Measurements from ENCODE around the gene POLN.
"Not testable (repeated sequence)": the region's sequence is repeated elsewhere in the genome, so short reads cannot be mapped to it uniquely, and the experiment has no call there.

Gene POLN

DNA sequence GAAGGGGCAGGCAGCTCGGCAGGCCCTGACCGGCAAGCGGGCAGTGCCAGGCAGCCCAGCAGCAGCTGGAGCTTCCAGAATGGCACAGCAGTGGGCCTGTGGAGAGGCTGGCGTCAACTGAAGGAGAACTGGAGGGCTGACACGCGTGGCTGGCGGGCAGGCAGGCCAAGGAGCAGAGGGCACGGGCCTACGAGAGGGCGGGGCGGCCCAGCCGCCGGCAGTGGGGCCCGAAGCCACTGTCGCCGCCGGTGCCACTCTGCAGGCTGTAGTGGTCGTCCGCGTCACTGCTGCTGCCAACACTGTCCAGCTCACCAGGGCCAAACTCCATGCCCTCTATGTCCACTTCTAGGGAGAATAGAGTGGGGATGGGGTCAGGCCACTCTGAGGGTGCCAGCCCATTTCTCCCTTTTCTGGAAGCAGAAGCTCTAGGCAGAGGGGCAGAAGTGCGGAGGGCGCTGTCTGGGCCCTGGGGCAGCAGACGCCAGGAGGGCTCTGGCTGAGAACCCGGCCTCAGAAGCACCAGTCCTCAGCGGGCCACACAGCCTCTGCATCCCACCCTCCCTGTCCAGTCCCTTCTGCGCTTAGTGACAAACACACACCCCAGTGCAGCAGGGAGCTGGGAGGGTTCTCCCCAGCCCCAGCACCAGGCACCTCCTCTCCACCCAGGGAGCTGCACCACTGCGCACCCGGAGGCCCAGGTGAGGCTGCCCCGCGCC, 8.6 kb upstream of the POLN start:
- DNase-seq = no peak

DNA sequence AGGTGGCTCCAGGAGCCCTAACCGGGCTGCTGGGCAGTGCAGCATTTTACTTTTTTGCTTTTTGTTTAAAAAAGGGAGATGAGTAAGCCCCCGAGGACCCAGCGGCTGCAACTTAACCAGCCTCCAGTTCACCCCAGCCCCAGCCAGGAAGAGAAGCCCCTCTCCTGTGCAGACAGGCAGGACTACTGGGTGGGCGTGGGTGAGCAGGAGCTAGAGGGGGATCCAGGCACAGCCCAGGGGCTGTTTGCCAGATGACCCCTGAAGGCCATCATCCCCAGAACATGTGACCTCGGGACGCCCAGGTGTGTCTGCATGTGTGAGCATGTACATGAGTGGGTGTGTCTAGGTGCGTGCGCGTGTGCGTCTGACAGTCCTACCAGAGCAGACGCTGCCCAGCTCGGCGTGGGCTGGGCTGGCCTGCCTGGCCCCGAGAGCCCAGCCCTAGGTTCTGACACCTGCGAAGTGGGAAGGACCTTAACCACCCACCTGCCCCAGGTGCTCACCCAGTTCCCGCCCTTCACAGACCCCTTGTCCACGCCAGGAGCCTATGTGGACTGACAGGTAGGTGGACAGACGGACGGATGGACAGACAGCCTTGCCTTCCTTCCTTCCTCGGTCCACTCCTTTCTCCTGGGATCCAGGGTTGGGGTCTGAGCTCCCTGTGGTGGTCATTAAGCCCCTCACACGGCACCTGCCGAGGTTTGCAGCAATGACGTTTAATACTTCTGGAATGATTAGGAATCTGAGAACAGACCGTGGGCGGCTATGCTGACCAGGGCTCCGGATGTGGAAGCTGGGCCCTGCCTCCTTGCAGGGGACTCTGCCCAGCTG, 7.8 kb upstream of the POLN start:
- no peak for DNase-seq

DNA sequence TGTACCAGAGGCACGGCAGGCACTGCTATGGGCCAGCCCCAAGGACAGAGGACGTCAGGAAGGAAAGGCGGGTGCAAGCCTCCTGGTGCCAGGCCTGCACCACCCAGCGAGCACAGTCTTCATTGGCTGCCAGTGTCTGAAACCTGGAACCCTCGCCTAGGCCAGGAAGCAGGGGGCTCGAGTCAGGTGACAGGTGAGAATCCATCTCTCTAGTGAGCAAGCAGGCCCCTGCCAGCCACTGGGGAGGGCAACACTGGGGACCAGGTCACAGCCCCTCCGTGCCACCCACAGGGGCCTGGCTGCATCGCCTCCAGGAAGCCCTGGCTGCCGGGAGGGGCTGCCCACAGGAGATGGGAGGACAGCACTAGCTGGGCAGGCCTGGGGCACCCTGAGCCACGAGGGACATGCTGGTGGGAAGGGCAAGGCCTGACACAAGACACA, 6.9 kb upstream of the POLN start:
- DNase-seq = no peak

DNA sequence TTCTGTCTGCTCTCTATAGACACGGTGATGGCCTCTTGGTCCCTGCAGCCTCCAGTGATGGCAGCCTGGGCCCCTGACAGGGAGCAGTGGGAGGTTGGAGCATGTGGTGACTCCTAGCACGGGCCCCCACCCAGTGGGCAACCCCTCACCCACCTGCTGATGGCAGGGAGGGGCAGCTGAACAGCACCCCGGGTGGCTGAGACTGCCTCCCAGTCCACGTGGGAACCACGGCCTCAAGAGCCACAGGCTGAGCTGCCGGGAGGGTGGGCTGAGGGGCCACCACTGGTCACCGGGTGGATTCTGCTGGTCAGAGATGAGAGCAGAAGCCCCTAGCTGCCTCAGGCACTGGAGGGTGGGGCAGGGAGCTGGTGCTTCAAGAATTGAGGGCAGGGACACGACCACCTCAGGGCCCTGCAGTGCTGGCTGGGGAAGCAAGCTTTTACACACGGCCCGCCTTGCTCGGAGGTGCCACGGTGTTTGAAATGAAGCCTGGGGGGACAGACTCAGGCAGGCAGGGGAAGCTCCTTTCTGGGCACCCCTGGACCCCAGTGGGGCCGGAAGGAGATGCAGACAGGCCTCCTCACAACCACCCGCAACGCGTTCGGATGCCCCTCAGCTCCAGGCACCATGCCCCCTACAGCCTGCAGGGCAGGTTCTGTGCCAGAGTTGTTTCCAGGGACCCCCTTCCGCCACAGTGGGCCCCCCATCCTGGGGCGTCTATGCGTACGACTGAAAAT, 6.3 kb upstream of the POLN start:
- no peak for DNase-seq

DNA sequence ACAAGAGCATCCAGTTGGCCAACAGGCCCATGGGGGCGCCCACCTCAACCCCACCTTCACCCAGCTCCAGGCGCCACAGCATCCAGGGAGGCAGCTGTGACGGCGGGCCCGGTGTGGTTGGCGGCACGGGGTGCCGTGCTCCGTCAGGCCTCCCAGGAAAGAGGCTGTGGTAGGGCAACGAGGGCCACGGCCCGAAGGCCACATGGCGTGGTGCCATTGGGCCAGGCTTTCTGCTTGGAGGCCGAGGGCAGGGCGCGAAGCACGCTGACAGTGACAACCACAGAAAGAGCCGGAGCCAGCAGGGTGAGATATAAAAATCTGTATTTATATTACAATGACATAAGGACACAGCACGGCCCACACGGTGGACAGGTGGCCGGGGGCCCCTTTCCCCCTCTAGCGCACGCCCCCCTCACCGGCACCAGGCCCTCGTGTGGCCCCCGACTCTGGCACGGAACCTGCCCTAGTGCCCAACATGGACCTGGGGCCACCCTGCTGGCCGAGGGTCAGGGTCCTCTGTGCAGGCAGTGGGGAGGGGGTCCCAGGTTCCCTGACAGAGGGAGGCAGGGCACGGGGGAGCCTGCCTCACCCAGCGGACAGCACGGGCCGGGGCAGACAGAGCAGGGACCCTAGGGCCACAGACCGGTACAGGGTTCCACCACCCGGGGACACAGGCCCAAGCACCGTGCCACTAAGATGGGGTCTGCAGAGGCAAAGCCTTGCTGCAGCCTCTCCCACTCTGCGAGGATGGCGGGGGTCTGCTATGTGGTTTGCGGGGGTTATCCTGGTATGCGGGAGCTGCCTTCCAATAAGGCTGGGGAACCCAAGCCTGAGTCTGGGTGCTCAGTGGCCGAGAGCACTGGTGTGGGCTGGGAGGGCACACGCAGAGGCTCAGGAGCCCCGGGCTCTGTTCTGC, 5.5 kb upstream of the POLN start:
- no peak for DNase-seq

DNA sequence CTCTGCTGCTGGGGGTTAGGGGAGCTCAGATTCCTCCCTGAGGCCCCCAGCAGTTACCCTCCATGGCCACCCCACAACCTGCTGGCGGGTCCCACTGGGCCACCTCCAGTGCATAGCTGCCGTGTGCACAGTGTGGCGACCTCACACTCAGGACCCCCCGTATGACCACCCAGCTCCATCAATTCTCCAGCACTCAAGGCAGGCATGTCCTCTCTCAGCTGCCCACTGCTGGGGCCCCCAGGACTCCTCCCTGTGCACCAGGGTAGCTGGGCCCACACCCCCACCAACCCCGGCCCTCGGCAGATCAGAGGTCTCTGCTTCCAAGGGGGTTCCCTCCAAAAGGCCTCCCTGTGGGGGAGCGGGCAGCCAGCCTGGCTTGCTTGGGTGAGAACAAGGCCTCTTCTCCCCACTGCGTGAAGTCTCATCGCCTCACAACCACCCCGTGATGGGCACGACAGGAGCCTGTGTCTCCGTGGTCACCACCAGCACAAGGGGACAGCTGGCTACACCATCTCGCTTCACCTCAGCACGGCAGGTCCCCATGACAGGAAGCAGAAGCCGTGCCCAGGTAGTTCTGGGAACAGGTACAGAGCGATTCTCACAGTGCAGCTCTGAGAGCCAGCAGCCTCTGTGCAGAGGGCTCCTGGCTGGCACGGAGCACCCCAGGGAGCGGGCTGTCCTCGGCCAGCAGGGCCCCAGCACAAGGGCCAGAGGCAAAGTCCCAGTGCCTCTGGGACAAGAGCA, 4.6 kb upstream of the POLN start:
- DNase-seq = no peak

DNA sequence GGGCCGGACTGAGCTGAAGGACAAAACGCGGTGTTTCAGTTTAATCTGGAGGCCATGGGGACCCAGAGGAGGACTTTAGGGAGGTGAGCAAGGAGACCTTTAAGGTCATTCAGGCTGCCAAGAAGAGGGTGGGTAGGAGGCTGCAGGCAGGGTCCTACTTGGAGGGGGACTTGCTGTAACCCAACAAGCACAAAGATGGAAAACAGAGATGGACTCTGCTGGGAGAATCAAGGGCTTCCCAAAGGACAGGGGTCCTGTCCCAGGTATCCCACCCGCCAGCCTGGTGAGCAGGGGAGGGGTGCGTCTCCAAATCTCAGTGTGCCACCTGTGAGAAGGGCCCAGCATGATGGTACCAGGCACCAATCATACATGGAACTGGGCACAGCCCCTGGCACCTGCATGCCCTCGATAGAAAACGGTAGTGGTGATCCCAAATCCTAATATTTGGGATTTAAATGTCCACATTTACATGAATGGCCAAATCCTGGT, 3.9 kb upstream of the POLN start:
- DNase-seq = no peak

DNA sequence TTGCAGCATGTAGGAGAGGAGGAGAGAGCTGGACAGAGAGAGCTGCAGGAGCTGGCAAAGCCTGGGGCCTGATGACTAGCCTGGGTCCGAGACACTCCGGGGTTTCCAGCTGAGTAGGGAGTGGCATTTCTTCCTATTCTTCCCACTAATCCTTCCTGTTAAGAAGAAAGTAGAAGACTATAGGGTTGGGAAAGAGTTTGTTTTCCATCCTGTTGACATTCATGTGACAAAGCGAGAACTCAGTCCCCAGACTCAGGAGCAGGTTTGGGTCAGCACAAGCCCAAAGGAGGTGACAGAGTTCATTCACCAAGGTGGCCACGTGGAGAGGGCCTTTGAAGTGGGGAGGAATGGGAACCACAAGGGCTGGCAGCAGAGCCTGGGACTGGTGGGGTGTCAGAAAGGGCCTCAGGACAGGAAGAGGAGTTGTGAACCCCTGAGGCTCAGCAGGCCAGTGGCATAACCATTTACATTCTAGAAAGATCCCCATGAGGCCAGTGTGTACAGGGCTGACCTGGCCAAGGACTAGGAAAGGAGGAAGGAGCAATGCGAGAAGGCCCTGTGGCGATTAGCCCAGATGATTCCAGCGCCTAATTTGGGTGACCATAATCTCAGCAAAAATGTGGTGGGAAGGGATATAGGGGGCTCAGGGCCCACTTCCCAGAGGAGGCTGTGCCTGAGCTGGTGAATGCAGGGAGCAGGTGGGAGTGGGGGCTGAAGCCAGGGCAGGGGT, 3.3 kb upstream of the POLN start:
- no peak for DNase-seq

DNA sequence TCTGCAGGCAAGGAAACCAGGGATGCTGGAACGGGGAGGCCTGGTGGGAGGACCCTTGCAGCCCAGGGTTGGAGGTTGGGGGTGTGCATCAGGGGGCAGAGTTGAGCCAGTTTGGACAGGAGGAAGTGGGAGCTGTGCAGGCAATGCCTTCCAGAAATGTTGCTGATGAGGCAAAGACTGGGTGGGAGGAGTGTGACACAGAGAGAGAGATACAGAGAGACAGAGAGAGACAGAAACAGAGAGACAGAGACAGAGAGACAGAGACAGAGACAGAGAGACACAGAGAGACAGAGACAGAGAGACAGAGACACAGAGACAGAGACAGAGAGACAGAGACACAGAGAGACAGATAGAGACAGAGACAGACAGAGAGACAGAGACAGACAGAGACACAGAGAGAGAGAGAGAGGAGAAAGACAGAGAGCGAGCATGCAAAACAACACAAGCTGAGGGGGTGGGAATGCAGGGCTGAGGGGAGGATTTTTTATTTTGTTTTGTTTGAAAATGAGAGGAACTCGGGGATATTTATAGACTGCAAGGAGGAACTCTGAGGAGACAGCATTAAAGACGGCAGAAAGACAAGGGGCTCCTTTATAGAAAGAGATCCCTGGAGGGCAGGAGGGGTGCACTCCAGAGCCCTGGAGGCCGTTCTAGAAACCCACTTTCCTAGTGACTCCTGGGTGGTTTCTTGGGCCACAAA, 1.9 kb upstream of the POLN start:
- DNase-seq = no peak

DNA sequence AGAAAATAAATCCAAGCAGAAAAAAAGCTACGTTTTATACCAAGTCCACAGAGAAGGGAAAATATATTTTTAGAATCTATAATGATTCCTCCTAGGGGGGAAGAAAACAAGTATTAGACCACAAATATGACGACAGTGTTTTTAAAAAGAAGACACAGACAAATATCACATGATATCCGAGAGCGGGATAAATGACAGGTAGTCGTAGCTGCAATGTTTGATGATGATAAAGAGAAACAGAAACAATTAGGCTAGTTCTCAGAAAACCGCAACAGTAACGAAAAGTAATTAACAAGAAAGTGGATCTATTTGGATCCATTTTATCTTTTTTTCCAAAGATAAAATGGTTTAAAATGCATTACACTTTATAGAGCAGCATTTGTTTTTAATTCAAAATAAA, 918 bp downstream of the POLN start:
- no peak for DNase-seq

DNA sequence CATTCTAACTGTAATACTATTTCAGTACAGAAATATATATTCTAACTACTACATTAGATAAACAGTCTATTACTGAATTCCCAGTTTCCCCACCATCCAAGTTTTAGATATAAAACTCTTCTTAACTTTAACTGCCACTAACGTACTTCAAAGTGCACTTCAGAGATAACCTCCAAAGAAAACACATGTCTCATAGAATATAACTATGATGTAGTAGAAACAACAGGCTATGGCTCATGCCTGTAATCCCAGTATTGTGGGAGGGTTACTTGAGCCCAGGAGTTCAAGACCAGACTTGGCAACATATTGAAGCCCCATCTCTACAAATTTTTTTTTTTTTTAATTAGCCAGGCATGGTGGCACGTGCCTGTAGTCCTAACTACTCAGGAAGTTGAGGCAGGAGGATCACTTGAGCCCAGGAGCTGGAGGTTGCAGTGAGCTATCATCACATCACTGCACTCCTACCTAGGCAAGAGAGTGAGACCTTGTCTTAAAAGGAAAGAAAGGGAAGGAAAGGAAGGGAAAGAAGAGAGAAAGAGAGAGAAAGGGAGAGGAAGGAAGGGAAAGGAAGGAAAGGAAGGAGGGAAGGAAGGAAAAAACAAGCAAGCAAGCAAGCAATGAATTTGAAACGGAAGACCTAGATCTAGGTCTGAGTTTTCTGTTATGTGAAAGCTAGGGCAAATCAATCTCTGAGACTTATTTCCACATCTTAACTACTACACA, 4.8 kb downstream of the POLN start:
- no peak for DNase-seq

DNA sequence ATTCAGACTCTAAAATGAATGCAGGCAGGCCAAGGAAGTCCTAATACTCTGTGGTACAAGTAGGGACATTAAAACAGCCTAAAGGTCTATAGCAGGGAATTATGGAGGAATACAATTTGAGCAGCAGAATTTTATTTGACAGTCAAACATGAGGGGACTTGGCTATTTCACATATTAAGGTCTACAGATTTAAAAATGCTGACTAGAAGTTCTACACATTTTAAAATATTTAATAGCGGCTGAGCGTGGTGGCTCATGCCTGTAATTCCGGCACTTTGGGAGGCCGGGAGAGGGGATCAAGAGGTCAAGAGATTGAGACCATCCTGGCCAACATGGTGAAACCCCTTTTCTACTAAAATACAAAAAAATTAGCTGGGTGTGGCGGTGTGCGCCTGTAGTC, 10.8 kb downstream of the POLN start:
- DNase-seq = no peak

DNA sequence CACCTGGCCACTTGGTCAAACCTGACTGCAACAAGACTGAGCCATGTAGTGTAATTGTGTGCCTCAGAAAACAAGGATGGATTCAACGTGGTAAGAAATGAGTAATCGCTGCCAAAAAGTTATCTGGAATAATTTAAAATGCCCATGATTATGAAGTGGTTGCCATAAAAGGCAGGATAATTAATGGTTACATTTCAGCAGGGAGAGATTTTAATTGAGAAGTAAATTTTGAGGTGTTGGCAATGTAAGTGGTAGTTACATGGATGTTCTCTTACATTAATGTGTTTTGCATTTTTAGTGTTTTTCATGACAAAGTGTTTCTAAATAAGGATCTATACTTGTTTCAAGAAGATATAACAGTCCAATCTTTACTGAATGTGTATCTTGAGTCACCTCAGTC, 15.7 kb downstream of the POLN start:
- no peak for DNase-seq

DNA sequence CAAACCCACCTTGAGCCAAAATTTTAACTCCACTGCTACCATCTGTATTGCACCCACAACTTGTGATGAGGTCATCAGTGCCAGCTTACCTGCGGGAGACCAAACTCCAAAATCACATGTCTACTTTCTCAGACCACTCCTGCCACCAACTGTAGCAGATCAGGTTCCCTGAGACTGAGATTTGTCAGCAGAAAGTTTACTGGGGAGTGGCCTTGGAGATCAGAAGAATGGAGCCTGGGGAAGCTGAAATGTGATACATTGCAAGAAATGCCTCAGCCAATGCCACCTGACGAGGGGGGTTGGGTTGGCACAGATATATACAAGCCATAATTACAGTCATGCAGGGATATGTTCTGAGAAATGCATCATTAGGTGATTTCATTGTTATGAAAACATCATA, 19.1 kb downstream of the POLN start:
- DNase-seq = peak; percentile 13

DNA sequence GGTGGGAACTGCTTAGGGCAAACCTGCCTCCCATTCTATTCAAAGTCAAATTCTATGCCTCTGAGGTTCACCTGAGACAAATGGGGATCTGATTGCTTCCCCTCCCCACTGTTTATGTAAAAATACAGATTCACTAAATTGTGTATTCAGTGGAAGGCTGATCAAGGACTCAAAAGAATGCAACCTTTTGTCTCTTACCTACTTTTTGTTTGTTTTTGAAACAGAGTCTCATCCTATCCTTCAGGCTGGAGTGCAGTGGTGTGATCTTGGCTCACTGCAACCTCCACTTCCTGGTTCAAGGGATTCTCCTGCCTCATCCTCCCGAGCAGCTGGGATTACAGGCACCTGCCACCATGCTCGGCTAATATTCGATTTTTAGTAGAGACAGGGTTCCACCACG, 20.5 kb downstream of the POLN start:
- not testable (repeated sequence) for DNase-seq

DNA sequence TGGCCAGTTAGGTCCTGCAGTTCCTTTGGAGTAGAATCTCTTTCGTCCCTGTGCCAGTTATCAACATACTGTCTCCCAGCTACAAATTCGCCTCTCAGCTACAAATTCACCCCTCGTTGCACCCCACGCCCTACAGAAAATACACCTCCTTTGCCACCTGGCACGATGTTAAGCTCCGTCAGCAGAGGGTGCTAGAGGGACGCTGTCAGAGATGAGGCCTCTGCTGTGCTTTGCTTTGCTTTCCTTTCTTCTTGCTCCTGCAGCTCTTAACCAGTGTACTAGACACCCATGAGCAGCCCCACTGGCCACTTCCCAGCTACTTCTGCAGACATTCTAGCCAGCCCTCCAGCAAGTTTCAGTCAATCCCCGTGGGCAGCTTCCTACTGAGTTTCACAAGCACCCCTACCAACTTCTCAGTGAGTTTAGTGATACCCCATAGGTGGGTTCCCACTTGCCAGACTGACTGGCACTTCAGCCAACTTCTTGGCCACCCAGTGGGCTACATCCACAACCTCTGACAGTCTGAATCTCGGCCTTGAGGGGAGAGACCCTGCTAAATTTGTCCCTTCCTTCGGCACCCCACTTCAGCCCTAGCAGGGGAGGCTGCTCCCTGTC, 21.8 kb downstream of the POLN start:
- DNase-seq = peak; percentile 25

DNA sequence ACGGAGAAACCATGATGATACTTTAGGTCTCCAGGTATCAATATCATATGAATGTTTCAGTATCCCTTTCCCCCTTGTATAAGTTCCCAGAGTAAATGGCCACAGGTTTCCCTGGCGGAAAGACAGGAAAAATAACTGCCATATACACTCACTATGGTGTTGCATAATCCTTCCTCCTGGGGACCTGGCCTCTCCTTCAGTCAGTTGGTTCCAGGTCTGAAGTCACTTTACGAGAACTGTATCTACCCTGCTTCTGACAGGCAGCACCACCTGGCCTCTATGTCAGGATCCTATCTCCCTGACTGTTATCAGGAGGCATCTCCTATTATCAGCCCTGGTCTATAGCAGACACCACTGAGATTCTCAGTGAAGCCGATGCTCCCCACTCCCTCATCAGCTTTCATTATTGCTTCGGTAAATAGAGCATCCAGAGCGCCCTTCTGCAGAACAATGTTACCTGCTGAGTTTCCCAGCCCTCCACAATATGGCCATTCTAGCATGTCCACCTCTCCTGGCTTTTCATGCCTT, 22.6 kb downstream of the POLN start:
- DNase-seq = no peak

DNA sequence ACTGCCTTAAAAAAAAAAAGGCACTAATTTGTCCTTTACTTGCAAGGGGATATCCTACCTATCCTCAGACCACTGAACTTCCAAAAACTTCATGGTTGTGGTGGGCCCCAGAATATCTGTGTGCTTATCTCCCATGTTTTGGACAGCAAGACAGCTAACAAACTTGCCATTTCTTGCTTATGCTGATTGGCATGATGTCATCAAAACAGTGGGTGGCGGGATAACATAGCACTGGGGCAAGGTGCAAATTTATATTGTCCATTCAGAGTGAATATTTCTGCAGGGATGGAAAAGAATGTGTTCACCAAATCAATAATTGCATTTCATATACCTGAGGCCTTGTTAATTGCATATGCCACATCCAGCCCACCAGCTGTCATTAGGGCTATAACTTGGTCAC, 23.5 kb downstream of the POLN start:
- DNase-seq = no peak

DNA sequence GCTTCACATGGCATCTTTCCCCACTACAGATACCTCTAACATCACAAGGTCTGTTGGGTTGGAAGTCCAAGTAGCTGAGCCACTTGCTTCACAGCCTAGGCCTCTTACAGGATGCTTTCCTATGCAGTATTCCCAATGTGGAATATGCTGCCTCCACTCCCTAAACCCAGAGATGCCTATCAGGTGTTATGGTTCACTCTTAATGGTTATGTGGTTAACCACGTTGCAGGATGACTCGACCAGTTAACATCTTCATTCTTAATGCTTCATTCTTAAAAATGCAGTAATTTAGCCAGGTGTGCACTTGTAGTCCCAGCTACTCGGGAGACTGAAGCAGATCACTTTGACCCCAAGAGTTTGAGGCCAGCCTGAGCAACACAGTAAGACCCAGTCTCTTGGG, 24.2 kb downstream of the POLN start:
- no peak for DNase-seq

All from NCI-H510A (cell line).